ENCODE data around the gene STRBP. TPM values are rescaled to one million over a fixed set of nuclear protein-coding genes. Genes with fewer than 3 reads are reported as not detected.

Gene STRBP
- total and polyA plus RNA-seq, 2 of the 8 experiments (the other 6 are each of a cell fraction or from before 2014, with no cell fraction given), result 29.7 to 105 TPM

DNA sequence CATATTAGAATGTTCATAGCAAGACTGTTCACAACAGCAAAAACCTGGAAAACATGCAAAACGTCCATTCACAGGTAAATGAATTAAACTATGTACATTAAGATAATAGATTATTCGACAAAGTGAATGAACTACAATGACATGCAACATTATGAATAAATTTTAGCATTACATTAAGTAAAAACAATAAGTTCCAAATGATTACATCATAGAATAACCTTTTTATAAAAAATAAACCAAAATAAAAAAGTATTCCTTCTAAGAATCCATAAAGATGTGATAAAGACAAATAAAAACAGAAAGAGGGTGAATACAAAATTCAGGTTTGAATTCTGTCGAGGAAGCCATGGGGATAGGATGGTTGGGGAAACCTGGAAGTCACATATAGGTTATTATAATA, 57.3 kb downstream of the STRBP start (continued):
- TF ChIP-seq, protein P1, sequence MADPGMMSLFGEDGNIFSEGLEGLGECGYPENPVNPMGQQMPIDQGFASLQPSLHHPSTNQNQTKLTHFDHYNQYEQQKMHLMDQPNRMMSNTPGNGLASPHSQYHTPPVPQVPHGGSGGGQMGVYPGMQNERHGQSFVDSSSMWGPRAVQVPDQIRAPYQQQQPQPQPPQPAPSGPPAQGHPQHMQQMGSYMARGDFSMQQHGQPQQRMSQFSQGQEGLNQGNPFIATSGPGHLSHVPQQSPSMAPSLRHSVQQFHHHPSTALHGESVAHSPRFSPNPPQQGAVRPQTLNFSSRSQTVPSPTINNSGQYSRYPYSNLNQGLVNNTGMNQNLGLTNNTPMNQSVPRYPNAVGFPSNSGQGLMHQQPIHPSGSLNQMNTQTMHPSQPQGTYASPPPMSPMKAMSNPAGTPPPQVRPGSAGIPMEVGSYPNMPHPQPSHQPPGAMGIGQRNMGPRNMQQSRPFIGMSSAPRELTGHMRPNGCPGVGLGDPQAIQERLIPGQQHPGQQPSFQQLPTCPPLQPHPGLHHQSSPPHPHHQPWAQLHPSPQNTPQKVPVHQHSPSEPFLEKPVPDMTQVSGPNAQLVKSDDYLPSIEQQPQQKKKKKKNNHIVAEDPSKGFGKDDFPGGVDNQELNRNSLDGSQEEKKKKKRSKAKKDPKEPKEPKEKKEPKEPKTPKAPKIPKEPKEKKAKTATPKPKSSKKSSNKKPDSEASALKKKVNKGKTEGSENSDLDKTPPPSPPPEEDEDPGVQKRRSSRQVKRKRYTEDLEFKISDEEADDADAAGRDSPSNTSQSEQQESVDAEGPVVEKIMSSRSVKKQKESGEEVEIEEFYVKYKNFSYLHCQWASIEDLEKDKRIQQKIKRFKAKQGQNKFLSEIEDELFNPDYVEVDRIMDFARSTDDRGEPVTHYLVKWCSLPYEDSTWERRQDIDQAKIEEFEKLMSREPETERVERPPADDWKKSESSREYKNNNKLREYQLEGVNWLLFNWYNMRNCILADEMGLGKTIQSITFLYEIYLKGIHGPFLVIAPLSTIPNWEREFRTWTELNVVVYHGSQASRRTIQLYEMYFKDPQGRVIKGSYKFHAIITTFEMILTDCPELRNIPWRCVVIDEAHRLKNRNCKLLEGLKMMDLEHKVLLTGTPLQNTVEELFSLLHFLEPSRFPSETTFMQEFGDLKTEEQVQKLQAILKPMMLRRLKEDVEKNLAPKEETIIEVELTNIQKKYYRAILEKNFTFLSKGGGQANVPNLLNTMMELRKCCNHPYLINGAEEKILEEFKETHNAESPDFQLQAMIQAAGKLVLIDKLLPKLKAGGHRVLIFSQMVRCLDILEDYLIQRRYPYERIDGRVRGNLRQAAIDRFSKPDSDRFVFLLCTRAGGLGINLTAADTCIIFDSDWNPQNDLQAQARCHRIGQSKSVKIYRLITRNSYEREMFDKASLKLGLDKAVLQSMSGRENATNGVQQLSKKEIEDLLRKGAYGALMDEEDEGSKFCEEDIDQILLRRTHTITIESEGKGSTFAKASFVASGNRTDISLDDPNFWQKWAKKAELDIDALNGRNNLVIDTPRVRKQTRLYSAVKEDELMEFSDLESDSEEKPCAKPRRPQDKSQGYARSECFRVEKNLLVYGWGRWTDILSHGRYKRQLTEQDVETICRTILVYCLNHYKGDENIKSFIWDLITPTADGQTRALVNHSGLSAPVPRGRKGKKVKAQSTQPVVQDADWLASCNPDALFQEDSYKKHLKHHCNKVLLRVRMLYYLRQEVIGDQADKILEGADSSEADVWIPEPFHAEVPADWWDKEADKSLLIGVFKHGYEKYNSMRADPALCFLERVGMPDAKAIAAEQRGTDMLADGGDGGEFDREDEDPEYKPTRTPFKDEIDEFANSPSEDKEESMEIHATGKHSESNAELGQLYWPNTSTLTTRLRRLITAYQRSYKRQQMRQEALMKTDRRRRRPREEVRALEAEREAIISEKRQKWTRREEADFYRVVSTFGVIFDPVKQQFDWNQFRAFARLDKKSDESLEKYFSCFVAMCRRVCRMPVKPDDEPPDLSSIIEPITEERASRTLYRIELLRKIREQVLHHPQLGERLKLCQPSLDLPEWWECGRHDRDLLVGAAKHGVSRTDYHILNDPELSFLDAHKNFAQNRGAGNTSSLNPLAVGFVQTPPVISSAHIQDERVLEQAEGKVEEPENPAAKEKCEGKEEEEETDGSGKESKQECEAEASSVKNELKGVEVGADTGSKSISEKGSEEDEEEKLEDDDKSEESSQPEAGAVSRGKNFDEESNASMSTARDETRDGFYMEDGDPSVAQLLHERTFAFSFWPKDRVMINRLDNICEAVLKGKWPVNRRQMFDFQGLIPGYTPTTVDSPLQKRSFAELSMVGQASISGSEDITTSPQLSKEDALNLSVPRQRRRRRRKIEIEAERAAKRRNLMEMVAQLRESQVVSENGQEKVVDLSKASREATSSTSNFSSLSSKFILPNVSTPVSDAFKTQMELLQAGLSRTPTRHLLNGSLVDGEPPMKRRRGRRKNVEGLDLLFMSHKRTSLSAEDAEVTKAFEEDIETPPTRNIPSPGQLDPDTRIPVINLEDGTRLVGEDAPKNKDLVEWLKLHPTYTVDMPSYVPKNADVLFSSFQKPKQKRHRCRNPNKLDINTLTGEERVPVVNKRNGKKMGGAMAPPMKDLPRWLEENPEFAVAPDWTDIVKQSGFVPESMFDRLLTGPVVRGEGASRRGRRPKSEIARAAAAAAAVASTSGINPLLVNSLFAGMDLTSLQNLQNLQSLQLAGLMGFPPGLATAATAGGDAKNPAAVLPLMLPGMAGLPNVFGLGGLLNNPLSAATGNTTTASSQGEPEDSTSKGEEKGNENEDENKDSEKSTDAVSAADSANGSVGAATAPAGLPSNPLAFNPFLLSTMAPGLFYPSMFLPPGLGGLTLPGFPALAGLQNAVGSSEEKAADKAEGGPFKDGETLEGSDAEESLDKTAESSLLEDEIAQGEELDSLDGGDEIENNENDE (IDR thresholded peaks at IDR 0.05; ENCODE audit: insufficient replicate concordance, low read length), result no peak
- TF ChIP-seq KDM4A (IDR thresholded peaks at IDR 0.05; ENCODE audit: low read depth, low read length, severe bottlenecking) (no peak), CEBPB (IDR thresholded peaks at IDR 0.05; ENCODE audit: low read depth, low read length) (no peak)

Measured in H1 (cell line).